Upper lobe of left lung (tissue), 4 donors: ENCODE data around the gene SLC1A2.

ENCODE experiments used
- CTCF ChIP-seq, 6 experiments: fragments of 450-650 bp in 4 of 6; fragments of 200-600 bp in 2 of 6; sonication (generic) in 2 of 6; IDR thresholded peaks; one replicate each; pipeline ENCODE4 v1.5.1; 2016 to 2019; ENCODE audit warnings: antibody characterized with exemption in 6 of 6
- EP300 ChIP-seq, 4 donors: sonication (generic); formaldehyde crosslinking; IDR thresholded peaks; one replicate each; pipeline ENCODE4 v1.5.1; 2017; ENCODE audit warnings: antibody characterized with exemption in 4 of 4, control low read depth in 2 of 4
- POLR2A ChIP-seq, 4 donors: fragments of 450-650 bp; IDR thresholded peaks; one replicate each; pipeline ENCODE4 v1.5.1; 2016 to 2017; ENCODE audit warnings: antibody characterized with exemption in 4 of 4, mild to moderate bottlenecking in 2 of 4
- POLR2AphosphoS5 ChIP-seq, 2 donors: sonication (generic); formaldehyde crosslinking; IDR thresholded peaks; one replicate each; pipeline ENCODE4 v1.5.1; 2017; ENCODE audit warnings: antibody characterized with exemption in 2 of 2

- TF ChIP-seq CTCF (IDR thresholded peaks at IDR 0.05) (no peak), POLR2A (IDR thresholded peaks at IDR 0.05) (no peak), POLR2AphosphoS5 (IDR thresholded peaks at IDR 0.05) (no peak), EP300 (IDR thresholded peaks at IDR 0.05) (no peak)
Observed at GRCh38 chr11:35388061-35388460, 31.3 kb downstream of the SLC1A2 start.
